BJ (cell line): ENCODE results near the gene MTHFD1L. TPM values are rescaled to one million over a fixed set of nuclear protein-coding genes. Genes with fewer than 3 reads are reported as not detected.

Experiments used
- CTCF ChIA-PET: fragments of 350-600 bp; formaldehyde crosslinking; extraction: SDS; loops from one replicate; lab custom pipeline; 2021; ENCODE audit warnings: antibody characterized with exemption, inconsistent platforms; lab: Yijun Ruan, JAX
- POLR2A ChIA-PET: fragments of 300-600 bp; sonication (Branson Sonifier 250); formaldehyde crosslinking; extraction: SDS; loops from one replicate; lab custom pipeline; 2021; ENCODE audit warnings: antibody characterized with exemption; lab: Charles Lee
- DNase-seq: peaks from one replicate; pipeline ENCODE4 v3.0.0-alpha.2; 2011; ENCODE audit warnings: low read depth
- H3K27me3 ChIP-seq: 2 replicates; pipeline ENCODE4 v1.6.0; 2011; ENCODE audit warnings: low read length; ENCODE audit not compliant: control insufficient read depth, insufficient read depth
- H3K36me3 ChIP-seq: 2 replicates; pipeline ENCODE4 v1.5.1; 2011; ENCODE audit warnings: low read length; ENCODE audit not compliant: control insufficient read depth, insufficient read depth
- H3K4me3 ChIP-seq: 2 replicates; pipeline ENCODE4 v1.5.1; 2011; ENCODE audit warnings: low read depth, mild to moderate bottlenecking, control low read depth, low read length
- CTCF ChIP-seq: IDR thresholded peaks from 2 replicates; pipeline ENCODE4 v1.5.1; 2011; ENCODE audit warnings: low read depth, mild to moderate bottlenecking, control low read depth, inconsistent platforms, low read length, moderate library complexity; ENCODE audit not compliant: insufficient read depth
- polyA plus RNA-seq: library from polyadenylated mRNA; depleted of rRNA; stranded (reverse); fragments of >200 nt; gene quantifications from 2 replicates; pipeline ENCODE4 v1.2.3, GENCODE V29; 2011

The MTHFD1L gene
- polyA plus RNA-seq, 1 experiment = 58.9 TPM

- Histone ChIP-seq H3K4me3 (no peak overlapping the region), H3K27me3 (no peaks in the 10 kb centered on the region), H3K36me3 (peaks cover 14% of the 10 kb centered on the region)
- ChIA-PET CTCF (interaction anchor here (1.0 kb wide), 2 partner anchors 77 to 143 kb away, joined by 3 read pairs; no protein-coding TSS in a partner anchor), POLR2A (no interaction called here)
- no peak for DNase-seq
- no peak for TF ChIP-seq CTCF
Measured at GRCh38 chr6:151091571-151091970, 226.1 kb downstream of the MTHFD1L start.

GRCh38 chr6:151092591-151092990 lies 227.1 kb downstream of the MTHFD1L start:
- H3K36me3 ChIP-seq = peaks cover 14% of the 10 kb centered on the region
- H3K4me3 ChIP-seq = no peak overlapping the region
- TF ChIP-seq CTCF = no peak
- CTCF ChIA-PET = no interaction called here
- POLR2A ChIA-PET = no interaction called here
- DNase-seq = no peak
- no peaks in the 10 kb centered on the region for H3K27me3 ChIP-seq

GRCh38 chr6:151093706-151094105 lies 228.2 kb downstream of the MTHFD1L start:
- CTCF ChIA-PET = no interaction called here
- no peaks in the 10 kb centered on the region for H3K27me3 ChIP-seq
- H3K36me3 ChIP-seq = peaks cover 14% of the 10 kb centered on the region
- DNase-seq = no peak
- no peak for TF ChIP-seq CTCF
- no peak overlapping the region for H3K4me3 ChIP-seq
- POLR2A ChIA-PET = no interaction called here

GRCh38 chr6:151095538-151096254 lies 230.2 kb downstream of the MTHFD1L start:
- peaks cover 14% of the 10 kb centered on the region for H3K36me3 ChIP-seq
- CTCF ChIA-PET = interaction anchor here (0.7 to 1.5 kb wide), 3 partner anchors 14 to 230 kb away, joined by 3 to 4 read pairs (median 3); no protein-coding TSS in a partner anchor
- TF ChIP-seq CTCF = no peak
- no peak overlapping the region for H3K4me3 ChIP-seq
- POLR2A ChIA-PET = no interaction called here
- DNase-seq = no peak
- H3K27me3 ChIP-seq = no peaks in the 10 kb centered on the region

- ChIA-PET CTCF (interaction anchor here (0.7 to 1.5 kb wide), 4 partner anchors 14 to 230 kb away, joined by 3 to 4 read pairs (median 3); no protein-coding TSS in a partner anchor), POLR2A (no interaction called here)
- H3K36me3 ChIP-seq = peaks cover 11% of the 10 kb centered on the region
- DNase-seq = no peak
- no peak for TF ChIP-seq CTCF
- H3K27me3 ChIP-seq = no peaks in the 10 kb centered on the region
- H3K4me3 ChIP-seq = no peak overlapping the region
Measured at GRCh38 chr6:151096255-151096612, 230.7 kb downstream of the MTHFD1L start.
